HG02571 (cell line): ENCODE data around the gene MFNG.

Experiments
- ATAC-seq: cut with Tn5 transposase; IDR thresholded peaks from one replicate; pipeline ENCODE4 v1.9.1; 2021; ENCODE audit warnings: mild to moderate bottlenecking, moderate library complexity; ENCODE audit not compliant: unreplicated experiment

Gene MFNG

GRCh38 chr22:37514526-37515051 lies 28.4 kb upstream of the MFNG start:
- ATAC-seq = no peak

- ATAC-seq = no peak
Measured at GRCh38 chr22:37511395-37512104, 25.4 kb upstream of the MFNG start.

- no peak for ATAC-seq
Measured at GRCh38 chr22:37510091-37510490, 23.9 kb upstream of the MFNG start.

- ATAC-seq = no peak
Measured at GRCh38 chr22:37509059-37509860, 23.1 kb upstream of the MFNG start.

GRCh38 chr22:37508431-37508992 lies 22.3 kb upstream of the MFNG start:
- no peak for ATAC-seq

- ATAC-seq = no peak
Measured at GRCh38 chr22:37507731-37508130, 21.5 kb upstream of the MFNG start.

GRCh38 chr22:37505989-37506388 lies 19.8 kb upstream of the MFNG start:
- ATAC-seq = no peak

GRCh38 chr22:37505565-37505964 lies 19.4 kb upstream of the MFNG start:
- ATAC-seq = no peak

GRCh38 chr22:37504964-37505363 lies 18.8 kb upstream of the MFNG start:
- no peak for ATAC-seq

- ATAC-seq = no peak
Measured at GRCh38 chr22:37503850-37504249, 17.7 kb upstream of the MFNG start.

- no peak for ATAC-seq
Measured at GRCh38 chr22:37503183-37503683, 17.0 kb upstream of the MFNG start.

GRCh38 chr22:37502342-37503182 lies 16.4 kb upstream of the MFNG start:
- no peak for ATAC-seq

- no peak for ATAC-seq
Measured at GRCh38 chr22:37501610-37502341, 15.6 kb upstream of the MFNG start.

- no peak for ATAC-seq
Measured at GRCh38 chr22:37500745-37501609, 14.8 kb upstream of the MFNG start.

- ATAC-seq = no peak
Measured at GRCh38 chr22:37499789-37500540, 13.8 kb upstream of the MFNG start.

- no peak for ATAC-seq
Measured at GRCh38 chr22:37499027-37499707, 13.0 kb upstream of the MFNG start.

GRCh38 chr22:37498289-37498909 lies 12.2 kb upstream of the MFNG start:
- ATAC-seq = no peak
